T-helper 2 cell treated with Interferon-gamma antibody and Interleukin-4, amounts not matched to agents 5 μg/mL and 100 μg/mL, for 36 hours (primary cell): ENCODE data around the gene DNAJA2.
A peak's percentile ranks its signal among the peaks of the same experiment; 100 is the strongest.
"Not testable (repeated sequence)": the region's sequence is repeated elsewhere in the genome, so short reads cannot be mapped to it uniquely, and the experiment has no call there.

Experiments
- DNase-seq: peaks from one replicate; pipeline ENCODE4 v3.0.0; 2021; ENCODE audit warnings: low spot score
- H3K27ac Mint-ChIP-seq: one replicate; pipeline ENCODE4 v1.8.0; 2021; ENCODE audit warnings: mild to moderate bottlenecking, mixed read lengths
- H3K27me3 Mint-ChIP-seq: one replicate; pipeline ENCODE4 v1.8.0; 2021; ENCODE audit warnings: low read depth, mixed read lengths
- H3K36me3 Mint-ChIP-seq: one replicate; pipeline ENCODE4 v1.8.0; 2021; ENCODE audit warnings: low read depth, mixed read lengths
- H3K4me1 Mint-ChIP-seq: one replicate; pipeline ENCODE4 v1.8.0; 2021; ENCODE audit warnings: low read depth, mixed read lengths
- H3K4me3 Mint-ChIP-seq: one replicate; pipeline ENCODE4 v1.8.0; 2022; ENCODE audit warnings: mild to moderate bottlenecking, moderate library complexity, mixed read lengths
- H3K9me3 Mint-ChIP-seq: one replicate; pipeline ENCODE4 v1.8.0; 2021; ENCODE audit warnings: mixed read lengths

DNAJA2 gene

GRCh38 chr16:46973207-46973995, at the start of gene DNAJA2:
TSS of gene DNAJA2 (minus strand) at chr16:46973674. CDS start at chr16:46973572, 102 bp downstream.
- H3K27ac Mint-ChIP-seq = peak within 1 kb of the TSS; percentile 96
- peak; percentile 90 for DNase-seq
- no peaks in the 10 kb centered on the region for H3K9me3 Mint-ChIP-seq
- H3K27me3 Mint-ChIP-seq = no peaks in the 10 kb centered on the region
- H3K4me1 Mint-ChIP-seq = peaks cover 42% of the 10 kb centered on the region
- peaks cover 29% of the 10 kb centered on the region for H3K36me3 Mint-ChIP-seq
- peak within 1 kb of the TSS; percentile 97 for H3K4me3 Mint-ChIP-seq

GRCh38 chr16:47019568-47019967, 46.1 kb upstream of the DNAJA2 start:
- Mint-ChIP-seq H3K27me3 (no peaks in the 10 kb centered on the region), H3K9me3 (no peaks in the 10 kb centered on the region), H3K4me3 (no peak overlapping the region), H3K36me3 (no peaks in the 10 kb centered on the region), H3K27ac (no peak overlapping the region), H3K4me1 (peaks cover 16% of the 10 kb centered on the region)
- no peak for DNase-seq

- Mint-ChIP-seq H3K4me1 (peaks cover 16% of the 10 kb centered on the region), H3K27me3 (no peaks in the 10 kb centered on the region), H3K9me3 (no peaks in the 10 kb centered on the region), H3K27ac (no peak overlapping the region), H3K4me3 (no peak overlapping the region), H3K36me3 (no peaks in the 10 kb centered on the region)
- DNase-seq = no peak
Measured at GRCh38 chr16:47018223-47018891, 44.9 kb upstream of the DNAJA2 start.

DNA sequence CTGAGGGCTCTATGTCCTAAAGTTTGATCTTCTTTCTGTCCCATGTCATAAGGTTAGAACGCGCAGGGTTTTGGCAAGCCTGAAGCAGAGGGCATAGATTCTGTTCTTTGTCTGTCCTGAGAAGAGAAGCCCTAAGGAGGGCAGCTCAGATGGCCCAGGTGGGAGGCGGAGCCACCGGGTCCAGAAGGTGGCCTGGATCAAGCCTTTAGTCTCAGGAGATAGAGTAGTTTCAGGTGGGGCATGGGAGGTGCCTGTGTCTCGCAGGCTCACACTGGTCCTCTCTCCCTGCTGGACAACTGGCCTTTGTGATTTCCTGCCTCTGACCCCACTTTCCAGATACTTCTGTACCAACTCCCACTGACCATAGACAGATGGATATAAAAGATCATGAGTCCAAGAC, 44.2 kb upstream of the DNAJA2 start:
- H3K4me1 Mint-ChIP-seq = peaks cover 16% of the 10 kb centered on the region
- no peaks in the 10 kb centered on the region for H3K27me3 Mint-ChIP-seq
- no peak overlapping the region for H3K4me3 Mint-ChIP-seq
- DNase-seq = no peak
- no peaks in the 10 kb centered on the region for H3K9me3 Mint-ChIP-seq
- no peak overlapping the region for H3K27ac Mint-ChIP-seq
- no peaks in the 10 kb centered on the region for H3K36me3 Mint-ChIP-seq

DNA sequence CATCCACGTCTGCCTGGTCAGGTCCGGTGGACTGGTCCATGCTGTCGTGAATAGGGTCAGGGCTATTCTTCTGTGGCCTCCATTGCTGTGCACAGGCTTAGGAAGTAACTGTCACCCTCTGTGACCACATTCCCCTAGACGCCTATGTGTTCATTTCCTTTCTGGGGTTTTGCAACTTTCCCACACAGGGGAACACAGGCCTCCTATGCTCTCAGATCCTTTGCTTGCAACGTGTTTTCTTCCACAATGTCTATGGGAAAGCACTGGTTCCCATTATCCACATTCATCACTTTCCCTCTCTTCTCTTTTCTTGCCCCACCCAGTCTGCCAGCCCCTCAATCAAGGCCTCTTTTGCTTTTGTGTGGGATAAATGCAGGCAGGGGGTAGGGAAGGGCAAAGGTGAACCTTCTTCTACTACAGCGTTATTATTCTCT, 43.2 kb upstream of the DNAJA2 start:
- Mint-ChIP-seq H3K27ac (no peak overlapping the region), H3K4me1 (peaks cover 16% of the 10 kb centered on the region), H3K4me3 (peak overlapping the region; percentile 1), H3K27me3 (no peaks in the 10 kb centered on the region), H3K36me3 (no peaks in the 10 kb centered on the region), H3K9me3 (no peaks in the 10 kb centered on the region)
- peak; percentile 21 for DNase-seq

DNA sequence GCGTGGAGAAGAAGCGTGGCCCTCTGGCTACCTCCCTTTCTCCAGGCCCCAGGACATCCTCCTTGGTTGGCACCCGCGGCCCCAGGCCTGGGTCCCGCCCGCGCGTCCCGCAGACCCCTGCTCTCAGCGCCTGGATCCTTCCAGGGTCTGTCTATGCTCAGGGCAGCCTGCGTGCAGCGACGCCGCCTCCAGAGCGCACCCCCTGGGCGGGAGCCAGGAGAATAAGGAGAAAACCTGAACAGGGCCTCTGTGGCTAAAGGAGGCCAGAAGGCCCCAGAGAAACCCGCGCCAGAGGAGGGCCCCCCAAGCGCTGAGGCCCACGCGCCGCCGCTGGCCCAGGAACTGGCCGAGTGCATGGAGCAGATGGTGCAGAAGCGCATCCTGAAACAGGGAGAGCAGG, 40.4 kb upstream of the DNAJA2 start:
- Mint-ChIP-seq H3K9me3 (no peaks in the 10 kb centered on the region), H3K4me1 (peaks cover 16% of the 10 kb centered on the region)

GRCh38 chr16:47013172-47013571, 39.7 kb upstream of the DNAJA2 start:
- H3K4me3 Mint-ChIP-seq = no peak overlapping the region
- H3K9me3 Mint-ChIP-seq = no peaks in the 10 kb centered on the region
- no peaks in the 10 kb centered on the region for H3K36me3 Mint-ChIP-seq
- peaks cover 15% of the 10 kb centered on the region for H3K4me1 Mint-ChIP-seq
- H3K27me3 Mint-ChIP-seq = no peaks in the 10 kb centered on the region
- no peak overlapping the region for H3K27ac Mint-ChIP-seq
- DNase-seq = no peak

More for the DNA sequence above, 40.4 kb upstream of the DNAJA2 start:
- Mint-ChIP-seq H3K4me3 (no peak overlapping the region), H3K36me3 (no peaks in the 10 kb centered on the region), H3K27me3 (no peaks in the 10 kb centered on the region), H3K27ac (no peak overlapping the region)
- no peak for DNase-seq

GRCh38 chr16:47010812-47011211, 37.3 kb upstream of the DNAJA2 start:
- H3K27me3 Mint-ChIP-seq, H3K9me3 Mint-ChIP-seq, H3K27ac Mint-ChIP-seq, DNase-seq, H3K4me1 Mint-ChIP-seq, H3K36me3 Mint-ChIP-seq, H3K4me3 Mint-ChIP-seq: not testable (repeated sequence)

DNA sequence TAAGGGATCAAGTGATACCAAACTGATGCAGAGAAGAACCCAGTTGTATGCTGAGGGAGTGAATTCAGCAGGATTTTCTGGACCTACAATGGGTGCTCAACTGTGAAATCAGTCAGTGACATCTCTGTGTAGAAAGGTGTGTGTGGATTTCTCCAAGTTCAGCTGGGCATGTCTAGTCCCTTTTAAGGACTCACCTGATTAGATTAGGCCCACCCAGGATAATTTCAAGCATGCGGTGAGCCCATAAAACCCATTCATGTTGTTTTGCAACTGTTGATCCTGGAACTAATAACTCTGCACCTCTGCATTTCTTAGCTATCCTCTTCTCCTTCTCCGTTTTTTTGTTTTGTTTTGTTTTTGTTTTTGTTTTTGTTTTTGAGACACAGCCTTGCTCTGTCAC, 35.1 kb upstream of the DNAJA2 start:
- Mint-ChIP-seq H3K4me3 (no peak overlapping the region), H3K27ac (no peak overlapping the region), H3K36me3 (no peaks in the 10 kb centered on the region), H3K4me1 (peaks cover 2% of the 10 kb centered on the region), H3K27me3 (peaks cover 3% of the 10 kb centered on the region), H3K9me3 (no peaks in the 10 kb centered on the region)
- no peak for DNase-seq

DNA sequence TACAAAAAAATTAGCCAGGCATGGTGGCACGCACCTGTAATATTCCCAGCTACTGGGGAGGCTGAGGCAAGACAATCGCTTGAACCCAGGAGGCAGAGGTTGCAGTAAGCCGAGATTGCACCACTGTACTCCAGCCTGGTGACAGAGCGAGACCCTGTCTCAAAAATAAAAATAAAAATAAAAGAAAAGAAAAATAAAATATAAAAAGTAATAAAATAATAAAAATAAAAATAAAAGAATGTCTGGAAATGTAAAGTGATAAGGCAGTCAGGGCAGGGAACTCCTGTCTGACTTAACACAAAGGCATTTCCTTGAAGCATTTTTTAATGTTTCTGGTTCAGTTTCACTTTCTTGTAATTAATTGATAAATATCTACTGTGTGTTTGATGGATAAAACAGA, 34.7 kb upstream of the DNAJA2 start:
- H3K27ac Mint-ChIP-seq = no peak overlapping the region
- no peak for DNase-seq
- no peaks in the 10 kb centered on the region for H3K36me3 Mint-ChIP-seq
- H3K27me3 Mint-ChIP-seq = peaks cover 3% of the 10 kb centered on the region
- H3K4me3 Mint-ChIP-seq = no peak overlapping the region
- peaks cover 2% of the 10 kb centered on the region for H3K4me1 Mint-ChIP-seq
- no peaks in the 10 kb centered on the region for H3K9me3 Mint-ChIP-seq

GRCh38 chr16:47004652-47005051, 31.2 kb upstream of the DNAJA2 start:
- Mint-ChIP-seq H3K4me3 (no peak overlapping the region), H3K4me1 (peaks cover 2% of the 10 kb centered on the region), H3K9me3 (no peaks in the 10 kb centered on the region), H3K36me3 (no peaks in the 10 kb centered on the region), H3K27ac (no peak overlapping the region), H3K27me3 (peaks cover 3% of the 10 kb centered on the region)
- no peak for DNase-seq

DNA sequence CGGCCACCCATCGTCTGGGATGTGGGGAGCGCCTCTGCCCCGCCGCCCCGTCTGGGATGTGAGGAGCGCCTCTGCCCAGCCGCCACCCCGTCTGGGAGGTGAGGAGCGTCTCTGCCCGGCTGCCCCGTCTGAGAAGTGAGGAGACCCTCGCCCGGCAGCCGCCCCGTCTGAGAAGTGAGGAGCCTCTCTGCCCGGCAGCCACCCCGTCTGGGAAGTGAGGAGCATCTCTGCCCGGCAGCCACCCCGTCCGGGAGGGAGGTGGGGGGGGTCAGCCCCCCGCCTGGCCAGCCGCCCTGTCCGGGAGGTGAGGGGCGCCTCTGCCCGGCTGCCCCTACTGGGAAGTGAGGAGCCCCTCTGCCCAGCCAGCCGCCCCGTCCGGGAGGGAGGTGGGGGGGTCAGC, 26.6 kb upstream of the DNAJA2 start:
- H3K4me3 Mint-ChIP-seq, H3K27me3 Mint-ChIP-seq, H3K36me3 Mint-ChIP-seq, DNase-seq, H3K27ac Mint-ChIP-seq, H3K9me3 Mint-ChIP-seq, H3K4me1 Mint-ChIP-seq: not testable (repeated sequence)

- Mint-ChIP-seq H3K36me3 (no peaks in the 10 kb centered on the region), H3K4me1 (peaks cover 5% of the 10 kb centered on the region), H3K9me3 (no peaks in the 10 kb centered on the region), H3K27me3 (no peaks in the 10 kb centered on the region), H3K27ac (no peak overlapping the region), H3K4me3 (no peak overlapping the region)
- DNase-seq = no peak
Measured at GRCh38 chr16:46997844-46998243, 24.4 kb upstream of the DNAJA2 start.

- Mint-ChIP-seq H3K9me3 (no peaks in the 10 kb centered on the region), H3K27me3 (no peaks in the 10 kb centered on the region), H3K4me3 (no peak overlapping the region), H3K4me1 (peaks cover 5% of the 10 kb centered on the region), H3K36me3 (no peaks in the 10 kb centered on the region), H3K27ac (no peak overlapping the region)
- no peak for DNase-seq
Measured at GRCh38 chr16:46996952-46997458, 23.5 kb upstream of the DNAJA2 start.
